Keratinocyte (primary cell): ENCODE data around the gene GID8. TPM values are rescaled to one million over a fixed set of nuclear protein-coding genes. Genes with fewer than 3 reads are reported as not detected.
"Not testable (repeated sequence)": the region's sequence is repeated elsewhere in the genome, so short reads cannot be mapped to it uniquely, and the experiment has no call there.

Source experiments
- DNase-seq: peaks from one replicate; pipeline ENCODE4 v3.0.0-alpha.2; 2011; ENCODE audit warnings: low read depth, missing footprints, low spot score
- FAIRE-seq: peaks from 2 replicates; lab custom pipeline; 2011; peaks lifted over from hg19 to GRCh38; lab: Jason Lieb, UNC
- H2AFZ ChIP-seq: 2 replicates; pipeline ENCODE4 v1.6.0; 2012; ENCODE audit warnings: low read length, control low read depth, inconsistent platforms; ENCODE audit not compliant: control insufficient read depth
- H3K27ac ChIP-seq: 2 replicates; pipeline ENCODE4 v1.5.1; 2011; ENCODE audit warnings: low read length; ENCODE audit not compliant: control insufficient read depth, insufficient read depth
- H3K27me3 ChIP-seq: 3 replicates; pipeline ENCODE4 v1.6.0; 2011; ENCODE audit warnings: low read length; ENCODE audit not compliant: control insufficient read depth, insufficient read depth; ENCODE audit errors: extremely low read depth
- H3K36me3 ChIP-seq, 2 experiments: 2 replicates in 1 of 2; 3 replicates in 1 of 2; pipeline ENCODE4 v1.5.1; 2011; ENCODE audit warnings: low read length in 2 of 2, mild to moderate bottlenecking in 1 of 2; ENCODE audit not compliant: control insufficient read depth in 2 of 2, insufficient read depth in 2 of 2; ENCODE audit errors: extremely low read depth in 1 of 2
- H3K4me1 ChIP-seq: 3 replicates; pipeline ENCODE4 v1.5.1; 2011; ENCODE audit warnings: low read length; ENCODE audit not compliant: control insufficient read depth, insufficient read depth; ENCODE audit errors: extremely low read depth
- H3K4me2 ChIP-seq: 3 replicates; pipeline ENCODE4 v1.6.0; 2011; ENCODE audit warnings: low read depth, low read length; ENCODE audit not compliant: control insufficient read depth, insufficient read depth; ENCODE audit errors: extremely low read depth
- H3K4me3 ChIP-seq, 3 experiments: fragments of 200-600 bp in 1 of 3; sonication (generic) in 1 of 3; 2 replicates in 2 of 3; 3 replicates in 1 of 3; pipeline ENCODE4 v1.5.1; 2011 to 2016; ENCODE audit warnings: low read length in 3 of 3, mild to moderate bottlenecking in 3 of 3, control low read depth in 2 of 3, inconsistent platforms in 1 of 3, low read depth in 1 of 3, mixed read lengths in 1 of 3, mixed run types in 1 of 3, moderate library complexity in 1 of 3; ENCODE audit not compliant: control insufficient read depth in 2 of 3, insufficient read depth in 2 of 3; ENCODE audit errors: extremely low read depth in 1 of 3
- H3K79me2 ChIP-seq: 2 replicates; pipeline ENCODE4 v1.6.0; 2012; ENCODE audit warnings: low read length; ENCODE audit not compliant: control insufficient read depth, insufficient read depth
- H3K9ac ChIP-seq: 3 replicates; pipeline ENCODE4 v1.6.0; 2011; ENCODE audit warnings: low read length; ENCODE audit not compliant: control insufficient read depth, insufficient read depth; ENCODE audit errors: extremely low read depth
- H3K9me1 ChIP-seq: 3 replicates; pipeline ENCODE4 v1.6.0; 2011; ENCODE audit warnings: low read length; ENCODE audit not compliant: control insufficient read depth, insufficient read depth; ENCODE audit errors: extremely low read depth
- H3K9me3 ChIP-seq: 2 replicates; pipeline ENCODE4 v1.5.1; 2012; ENCODE audit warnings: low read depth, low read length; ENCODE audit not compliant: control insufficient read depth
- H4K20me1 ChIP-seq: 3 replicates; pipeline ENCODE4 v1.6.0; 2011; ENCODE audit warnings: low read length; ENCODE audit not compliant: control insufficient read depth, insufficient read depth; ENCODE audit errors: extremely low read depth
- EZH2 ChIP-seq: IDR thresholded peaks from one replicate; pipeline ENCODE4 v1.6.1; 2012; ENCODE audit warnings: inconsistent platforms, mild to moderate bottlenecking, low read length, moderate library complexity
- dilution Hi-C: fragments of 300-500 bp; cut with MboI; formaldehyde crosslinking; loops from one replicate; pipeline ENCODE4 v1.7.0; 2020; ENCODE audit warnings: low sequenced_read_pairs; ENCODE audit not compliant: extremely low pct_ligation_motif_present
- polyA plus RNA-seq, 5 experiments: library from polyadenylated mRNA; depleted of rRNA in 3 of 5; stranded (reverse) in 3 of 5; stranded (forward) in 1 of 5; unstranded in 1 of 5; fragments of >200 nt; gene quantifications; 1 replicate in 1 of 5; 2 replicates in 3 of 5; 3 replicates in 1 of 5; pipeline versions ENCODE4 v1.2.1 to v1.2.3, GENCODE V29; 2011 to 2012; ENCODE audit warnings: missing spikeins in 2 of 5, low read depth in 1 of 5, low replicate concordance in 1 of 5
- TF ChIP-seq, protein P1 (sequence below), 3 experiments: IDR thresholded peaks in 1 of 3; conservative IDR thresholded peaks in 1 of 3; optimal IDR thresholded peaks in 1 of 3; 2 replicates in 2 of 3; 3 replicates in 1 of 3; pipeline versions ENCODE3 to v1.5.1; 2011; ENCODE audit warnings: low read length in 3 of 3, mild to moderate bottlenecking in 3 of 3, moderate library complexity in 2 of 3, control low read depth in 1 of 3, inconsistent platforms in 1 of 3; ENCODE audit not compliant: insufficient read depth in 2 of 3; ENCODE audit errors: extremely low read depth in 1 of 3

GID8 gene
- polyA plus RNA-seq, 1 donor (not counting 4 experiments of a cell fraction or from before 2014, with no cell fraction given): 23.7 TPM

DNA sequence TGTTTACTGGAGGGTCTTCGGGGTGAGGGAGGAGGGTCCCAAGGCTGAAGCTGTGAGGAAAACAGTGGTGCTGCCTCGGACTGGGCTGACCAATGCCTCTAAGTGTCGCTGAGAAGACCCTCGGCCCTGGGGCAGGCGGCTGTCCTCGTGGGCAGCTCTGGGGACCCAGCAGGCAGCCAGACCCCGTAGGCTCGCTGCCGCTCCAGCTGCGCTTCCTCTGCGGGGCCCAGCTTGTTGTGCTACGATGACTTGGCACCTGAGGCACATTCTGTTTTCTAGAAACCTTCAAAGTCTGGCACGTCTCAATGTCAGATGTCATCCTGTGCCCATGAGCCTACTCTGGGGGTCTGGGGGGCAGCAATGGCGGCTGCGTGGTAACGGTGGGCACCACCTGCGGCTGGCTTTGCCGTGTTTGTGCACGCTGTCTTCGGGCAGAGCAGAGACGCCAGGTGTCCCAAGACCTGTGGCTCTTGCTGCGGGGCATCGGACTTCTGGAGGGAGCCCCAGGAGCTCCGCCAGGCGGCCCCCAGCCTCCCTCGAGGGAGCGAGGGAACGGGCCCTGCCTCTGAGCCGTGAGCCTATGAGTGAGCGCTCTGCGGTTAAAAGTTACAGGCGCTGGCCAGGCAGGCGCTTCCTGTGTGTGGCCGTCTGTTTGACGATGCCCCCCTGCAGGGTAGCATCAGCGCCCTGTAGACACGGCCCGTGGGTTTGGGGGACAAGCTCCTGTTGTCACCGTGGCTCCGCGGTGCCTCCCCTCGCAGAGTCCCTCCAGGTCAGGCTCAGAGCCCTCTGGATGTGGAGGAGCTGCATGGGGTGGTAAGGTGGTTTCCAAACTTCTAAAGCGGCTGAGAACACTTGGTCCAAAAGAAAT lies 21.4 kb downstream of the GID8 start:
- H3K9me3 ChIP-seq: no peaks in the 10 kb centered on the region
- no peak overlapping the region for H3K9ac ChIP-seq
- no peak overlapping the region for H2AFZ ChIP-seq
- DNase-seq: no peak
- no peak overlapping the region for H3K4me2 ChIP-seq
- dilution Hi-C loops: no loop called here
- peaks cover 36% of the 10 kb centered on the region for H3K27me3 ChIP-seq
- H3K27ac ChIP-seq: no peak overlapping the region
- TF ChIP-seq, protein P1, sequence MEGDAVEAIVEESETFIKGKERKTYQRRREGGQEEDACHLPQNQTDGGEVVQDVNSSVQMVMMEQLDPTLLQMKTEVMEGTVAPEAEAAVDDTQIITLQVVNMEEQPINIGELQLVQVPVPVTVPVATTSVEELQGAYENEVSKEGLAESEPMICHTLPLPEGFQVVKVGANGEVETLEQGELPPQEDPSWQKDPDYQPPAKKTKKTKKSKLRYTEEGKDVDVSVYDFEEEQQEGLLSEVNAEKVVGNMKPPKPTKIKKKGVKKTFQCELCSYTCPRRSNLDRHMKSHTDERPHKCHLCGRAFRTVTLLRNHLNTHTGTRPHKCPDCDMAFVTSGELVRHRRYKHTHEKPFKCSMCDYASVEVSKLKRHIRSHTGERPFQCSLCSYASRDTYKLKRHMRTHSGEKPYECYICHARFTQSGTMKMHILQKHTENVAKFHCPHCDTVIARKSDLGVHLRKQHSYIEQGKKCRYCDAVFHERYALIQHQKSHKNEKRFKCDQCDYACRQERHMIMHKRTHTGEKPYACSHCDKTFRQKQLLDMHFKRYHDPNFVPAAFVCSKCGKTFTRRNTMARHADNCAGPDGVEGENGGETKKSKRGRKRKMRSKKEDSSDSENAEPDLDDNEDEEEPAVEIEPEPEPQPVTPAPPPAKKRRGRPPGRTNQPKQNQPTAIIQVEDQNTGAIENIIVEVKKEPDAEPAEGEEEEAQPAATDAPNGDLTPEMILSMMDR (optimal IDR thresholded peaks at IDR 0.05 in 1 of 3, IDR thresholded peaks at IDR 0.05 in 1 of 3, conservative IDR thresholded peaks at IDR 0.05 in 1 of 3; ENCODE audit: extremely low read depth in 1 of 3, insufficient read depth in 2 of 3, low read length in 3 of 3): no peak
- TF ChIP-seq EZH2: no peak
- peaks cover 2% of the 10 kb centered on the region for H4K20me1 ChIP-seq
- no peaks in the 10 kb centered on the region for H3K36me3 ChIP-seq
- H3K4me1 ChIP-seq: no peaks in the 10 kb centered on the region
- H3K79me2 ChIP-seq: no peaks in the 10 kb centered on the region
- H3K9me1 ChIP-seq: no peaks in the 10 kb centered on the region
- no peak for FAIRE-seq
- H3K4me3 ChIP-seq: no peak overlapping the region

DNA sequence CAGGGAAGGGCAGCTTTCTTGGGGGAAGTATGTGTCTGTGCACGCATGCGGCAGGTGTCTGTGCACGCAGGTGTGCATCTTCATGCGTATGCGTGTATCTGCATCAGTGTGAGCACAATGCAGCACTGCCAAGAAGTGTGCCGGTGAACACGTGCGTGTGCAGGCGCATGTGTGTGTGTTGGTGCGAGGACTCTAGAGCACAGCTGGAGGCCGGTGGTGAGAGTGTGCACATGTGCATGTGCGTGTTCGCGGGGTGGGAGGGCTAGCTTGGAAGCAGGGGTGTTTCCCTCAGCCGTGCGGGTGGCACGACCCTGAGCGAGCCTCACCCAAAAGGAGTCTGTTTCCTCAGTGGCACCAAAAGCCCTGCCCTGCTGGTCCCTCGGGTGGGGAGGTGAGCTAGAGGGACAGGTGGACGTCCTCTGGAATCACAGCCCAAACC lies 22.1 kb downstream of the GID8 start:
- Histone ChIP-seq H3K9ac (no peak overlapping the region), H3K4me1 (peaks cover 3% of the 10 kb centered on the region), H3K9me1 (no peaks in the 10 kb centered on the region), H3K27ac (no peak overlapping the region), H3K79me2 (no peaks in the 10 kb centered on the region), H4K20me1 (peaks cover 5% of the 10 kb centered on the region), H3K9me3 (no peaks in the 10 kb centered on the region), H3K27me3 (peaks cover 43% of the 10 kb centered on the region), H3K36me3 (no peaks in the 10 kb centered on the region), H3K4me2 (no peak overlapping the region), H3K4me3 (no peak overlapping the region), H2AFZ (no peak overlapping the region)
- no peak for TF ChIP-seq EZH2
- TF ChIP-seq, protein P1 (optimal IDR thresholded peaks at IDR 0.05 in 1 of 3, IDR thresholded peaks at IDR 0.05 in 1 of 3, conservative IDR thresholded peaks at IDR 0.05 in 1 of 3; ENCODE audit: extremely low read depth in 1 of 3, insufficient read depth in 2 of 3, low read length in 3 of 3): no peak
- DNase-seq (no peak), FAIRE-seq (no peak)
- dilution Hi-C loops: no loop called here

DNA sequence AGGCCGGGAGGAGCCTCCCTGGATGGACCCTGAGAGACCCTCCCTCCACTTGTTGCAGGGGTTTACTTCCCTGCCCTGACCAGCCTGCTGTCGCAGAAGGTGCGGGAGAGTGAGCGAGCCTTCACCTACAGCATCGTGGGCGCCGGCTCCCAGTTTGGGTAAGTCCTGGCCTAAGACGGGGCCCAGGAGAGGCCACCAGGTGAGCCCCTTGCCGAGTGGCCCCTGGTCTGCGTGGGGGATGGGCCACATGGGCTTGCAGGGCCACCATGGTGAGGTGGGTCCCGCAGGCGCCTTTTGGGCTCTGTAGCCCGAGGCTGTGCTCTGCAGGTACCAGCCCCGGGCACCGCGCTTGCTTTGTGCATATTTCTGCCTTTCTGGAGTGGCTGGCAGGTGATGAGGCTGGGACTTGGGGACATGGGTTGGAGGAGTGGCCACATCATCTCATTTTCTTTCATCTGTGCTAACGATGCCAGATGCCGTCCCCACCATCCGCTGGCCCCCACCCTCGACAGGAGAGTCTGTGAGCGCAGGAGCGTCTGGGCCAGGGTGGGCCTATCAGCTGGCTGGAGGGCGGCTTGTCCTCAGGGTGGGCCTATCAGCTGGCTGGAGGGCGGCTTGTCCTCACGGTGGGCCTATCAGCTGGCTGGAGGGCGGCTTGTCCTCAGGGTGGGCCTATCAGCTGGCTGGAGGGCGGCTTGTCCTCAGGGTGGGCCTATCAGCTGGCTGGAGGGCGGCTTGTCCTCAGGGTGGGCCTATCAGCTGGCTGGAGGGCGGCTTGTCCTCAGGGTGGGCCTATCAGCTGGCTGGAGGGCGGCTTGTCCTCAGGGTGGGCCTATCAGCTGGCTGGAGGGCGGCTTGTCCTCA lies 22.7 kb downstream of the GID8 start:
- dilution Hi-C loops, DNase-seq, H4K20me1 ChIP-seq: not testable (repeated sequence)

More for the DNA sequence above, 22.7 kb downstream of the GID8 start:
- H3K9ac ChIP-seq, H3K79me2 ChIP-seq, H3K27ac ChIP-seq, H3K36me3 ChIP-seq, H3K4me3 ChIP-seq, H3K4me1 ChIP-seq, H3K4me2 ChIP-seq, H2AFZ ChIP-seq, H3K9me3 ChIP-seq, FAIRE-seq, H3K9me1 ChIP-seq: not testable (repeated sequence)
- peaks cover 49% of the 10 kb centered on the region for H3K27me3 ChIP-seq
